SK-N-MC (cell line): ENCODE measurements around the gene HOXD4.

Experiments used
- EZH2 ChIP-seq: fragments of 200-600 bp; sonication (generic); IDR thresholded peaks from one replicate; pipeline ENCODE4 v1.6.1; 2017; ENCODE audit warnings: antibody characterized with exemption
- FOXP2 ChIP-seq: optimal IDR thresholded peaks from 2 replicates; pipeline ENCODE3; 2011; ENCODE audit warnings: mild to moderate bottlenecking, moderate library complexity; ENCODE audit not compliant: insufficient read depth; ENCODE audit errors: extremely low read length, control extremely low read depth
- POLR2AphosphoS5 ChIP-seq: IDR thresholded peaks from 2 replicates; pipeline ENCODE4 v1.6.1; 2012; ENCODE audit warnings: mild to moderate bottlenecking, low read depth, low read length, borderline replicate concordance

- TF ChIP-seq EZH2 (no peak), POLR2AphosphoS5 (no peak; the same call in none of the 2 replicates), FOXP2 (no peak)
Observed at GRCh38 chr2:176136374-176137251, 14.7 kb upstream of the HOXD4 start.
